Endothelial cell of umbilical vein (primary cell): ENCODE measurements around the gene BBC3.

Experiments
- CTCF ChIP-seq, 2 donors: IDR thresholded peaks; 1 replicate in 1 of 2; 2 replicates in 1 of 2; pipeline ENCODE4 v1.5.1; 2011; ENCODE audit warnings: low read length in 2 of 2, mild to moderate bottlenecking in 2 of 2, moderate library complexity in 2 of 2, control low read depth in 1 of 2, inconsistent platforms in 1 of 2, low read depth in 1 of 2; ENCODE audit not compliant: insufficient read depth in 1 of 2; ENCODE audit errors: extremely low read depth in 1 of 2
- POLR2A ChIP-seq: IDR thresholded peaks from 2 replicates; pipeline ENCODE4 v1.6.1; 2012; ENCODE audit warnings: low read depth, mild to moderate bottlenecking, control low read depth, low read length

DNA sequence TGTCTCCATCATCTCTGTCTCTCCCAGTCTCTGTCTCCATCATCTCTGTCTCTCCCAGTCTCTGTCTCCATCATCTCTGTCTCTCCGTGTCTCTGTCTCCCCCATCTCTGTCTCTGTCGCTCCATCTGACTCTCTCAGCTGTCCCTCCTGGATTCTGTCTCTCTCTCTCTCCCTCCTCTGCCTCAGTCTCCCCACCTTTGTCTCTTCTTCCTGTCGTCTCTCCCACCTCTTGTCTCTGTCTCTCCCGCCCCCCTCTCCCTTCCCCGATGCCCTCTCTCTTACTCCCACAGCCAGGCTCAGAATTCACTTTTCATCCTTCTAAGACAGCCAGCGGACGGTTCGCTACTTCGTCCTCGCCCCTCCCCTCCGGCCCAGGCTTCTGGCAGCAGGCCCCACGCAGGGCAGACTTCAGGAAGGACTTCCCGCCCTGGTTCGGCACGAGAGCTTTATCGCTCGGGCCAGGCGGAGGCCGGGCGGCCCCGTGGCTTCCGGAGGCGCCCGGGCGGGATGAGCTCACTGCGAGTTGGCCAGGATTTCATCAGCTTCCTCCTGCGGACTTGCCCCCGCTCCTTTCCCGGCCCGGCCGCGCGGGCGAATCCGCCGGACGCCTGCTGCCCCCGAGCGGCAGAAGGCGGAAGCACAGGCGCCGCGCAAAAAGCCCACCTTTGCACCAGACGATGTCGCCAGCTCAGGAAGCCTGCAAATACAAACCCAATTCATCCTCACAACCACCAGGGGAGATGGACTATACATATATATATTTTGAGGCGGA is 13.0 kb upstream of the BBC3 start:
- TF ChIP-seq CTCF (IDR thresholded peaks at IDR 0.05; ENCODE audit: extremely low read depth in 1 of 2, insufficient read depth in 1 of 2, low read depth in 1 of 2, low read length in 2 of 2) (peak; percentile 95 to 99), POLR2A (peak; percentile 53)
